GM18861 (cell line): ENCODE measurements around the gene DACT1.

Source experiments
- ATAC-seq: cut with Tn5 transposase; IDR thresholded peaks from one replicate; pipeline ENCODE4 v1.9.1; 2021; ENCODE audit not compliant: unreplicated experiment

The DACT1 gene

DNA sequence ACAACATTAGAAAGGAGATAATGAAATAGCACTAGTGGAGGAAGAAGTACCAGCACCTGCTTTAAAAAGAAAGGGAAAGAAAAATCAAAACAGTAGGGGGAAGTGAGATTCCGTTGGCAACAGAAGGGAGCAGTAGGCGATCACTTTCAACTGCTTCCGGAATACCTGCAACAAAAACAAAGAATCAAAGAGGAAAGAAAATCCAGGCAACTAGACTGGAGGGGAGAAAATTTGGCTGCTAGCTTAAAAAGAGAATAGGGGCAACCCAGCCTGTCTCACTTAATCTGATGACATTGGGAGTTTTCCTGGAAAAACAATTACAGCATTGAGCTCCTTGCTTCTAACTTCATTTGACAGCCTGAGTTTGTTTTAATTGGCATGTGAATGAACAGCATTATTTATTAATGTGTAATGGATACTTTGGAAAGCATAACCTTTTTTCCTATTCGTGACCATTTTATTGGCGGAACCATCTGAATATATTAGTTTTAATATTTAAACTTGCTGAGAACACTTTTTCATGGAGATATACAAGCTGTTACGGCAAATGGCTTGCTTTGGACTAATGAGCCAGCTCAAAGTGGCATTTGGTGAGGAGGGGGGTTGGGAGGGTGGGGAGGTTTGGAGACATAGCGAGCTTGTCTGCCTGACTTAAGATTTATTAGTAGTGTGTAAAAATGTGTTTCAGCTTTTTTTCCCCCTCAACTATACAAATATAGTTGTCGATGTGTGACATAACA is 2.5 kb upstream of the DACT1 start:
- no peak for ATAC-seq

- no peak for ATAC-seq
These were observed 1.6 kb upstream of the DACT1 start for GRCh38 chr14:58636129-58636528.

- no peak for ATAC-seq
These were observed 747 bp upstream of the DACT1 start for GRCh38 chr14:58637040-58637390.

DNA sequence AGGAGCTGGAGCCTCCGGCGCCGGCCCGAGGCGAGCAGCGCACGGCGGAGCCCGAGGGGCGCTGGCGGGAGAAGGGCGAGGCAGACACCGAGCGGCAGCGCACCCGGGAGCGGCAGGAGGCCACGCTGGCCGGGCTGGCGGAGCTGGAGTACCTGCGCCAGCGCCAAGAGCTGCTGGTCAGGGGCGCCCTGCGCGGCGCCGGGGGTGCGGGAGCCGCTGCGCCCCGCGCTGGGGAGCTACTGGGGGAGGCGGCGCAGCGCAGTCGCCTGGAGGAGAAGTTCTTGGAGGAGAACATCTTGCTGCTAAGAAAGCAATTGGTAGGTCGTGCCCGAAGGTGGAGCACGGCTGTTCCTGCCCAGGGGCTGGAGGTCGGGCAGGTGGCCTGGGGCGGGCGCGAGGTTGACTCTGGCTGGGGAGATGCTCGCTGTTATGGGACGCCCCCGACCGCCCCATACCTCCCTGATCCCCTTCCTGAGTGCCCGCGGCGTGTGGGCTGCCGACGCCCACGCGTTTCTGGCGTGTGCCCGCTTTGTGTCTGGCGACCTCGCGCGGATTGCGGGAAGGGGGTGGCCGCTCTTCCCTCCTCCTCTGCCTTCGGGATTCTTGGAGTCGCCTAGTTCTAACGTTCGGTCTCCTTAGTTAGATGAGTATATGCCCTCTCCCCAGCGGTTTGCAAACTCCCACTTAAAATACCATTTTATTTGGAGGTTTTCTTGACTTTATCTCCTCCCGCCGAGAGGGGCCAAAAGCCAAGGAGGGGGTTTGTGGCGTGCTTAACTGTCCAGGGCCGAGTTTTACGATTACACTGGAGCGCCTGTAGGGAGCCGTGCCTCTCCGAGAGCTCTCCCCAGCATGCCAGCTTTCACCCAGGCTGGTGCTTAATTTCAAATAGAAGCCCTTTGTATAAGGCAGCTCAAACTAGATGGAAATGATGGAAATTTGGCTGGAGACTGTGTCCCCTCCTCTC is 752 bp downstream of the DACT1 start:
- peak; percentile 17 for ATAC-seq

- no peak for ATAC-seq
These were observed 1.4 kb downstream of the DACT1 start for GRCh38 chr14:58639198-58639565.

DNA sequence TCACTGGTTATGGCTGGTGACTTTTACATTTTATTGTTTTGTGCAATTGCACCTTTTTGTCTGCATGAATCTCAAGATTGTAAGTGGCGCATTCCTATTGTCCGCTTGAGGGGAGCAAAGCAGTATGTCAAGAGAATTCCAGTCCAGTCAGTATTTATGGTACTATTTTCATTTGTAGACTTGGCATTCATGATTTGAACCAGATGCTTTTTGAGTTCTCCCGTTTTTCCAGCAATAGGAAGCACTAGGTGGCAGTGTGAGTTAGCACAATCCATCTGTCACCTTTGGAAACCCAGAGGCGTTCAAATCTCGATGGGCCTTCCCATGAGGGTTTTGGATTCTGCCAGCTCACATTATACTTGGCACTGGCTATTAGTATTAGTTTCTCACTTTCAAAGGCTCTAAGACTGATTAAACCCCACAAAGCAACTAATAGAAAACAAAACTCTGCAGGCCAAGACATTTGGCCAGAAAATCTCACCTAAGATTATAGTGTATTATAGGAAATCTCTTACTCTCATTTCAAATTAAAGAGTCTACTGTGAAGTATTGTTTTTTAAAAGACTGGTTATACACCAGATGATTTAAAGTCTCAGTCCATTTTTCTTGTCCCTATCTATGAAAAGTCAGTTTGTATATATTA is 2.2 kb downstream of the DACT1 start:
- ATAC-seq: no peak

DNA sequence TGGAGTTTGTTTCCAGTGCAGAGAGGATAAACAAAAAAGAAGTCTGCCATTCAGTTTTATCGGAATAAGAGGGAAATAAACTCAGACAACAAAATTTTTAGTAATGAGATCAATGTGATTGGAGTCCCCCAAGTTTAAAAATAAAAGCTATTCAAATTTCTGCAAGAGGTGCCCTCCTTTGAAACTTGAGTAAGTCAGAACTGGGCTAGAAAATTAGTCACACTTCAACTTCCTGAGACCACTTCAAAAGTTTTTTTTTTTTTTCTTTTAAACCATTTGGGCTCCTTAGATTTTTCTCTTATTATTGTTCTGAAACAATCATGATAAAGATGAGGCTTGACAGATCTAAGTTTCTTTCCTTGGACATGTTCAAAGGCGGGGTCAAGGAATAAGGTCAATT is 3.2 kb downstream of the DACT1 start:
- no peak for ATAC-seq

- no peak for ATAC-seq
These were observed 3.7 kb downstream of the DACT1 start for GRCh38 chr14:58641509-58641908.

- no peak for ATAC-seq
These were observed 5.6 kb downstream of the DACT1 start for GRCh38 chr14:58643366-58643765.

- ATAC-seq: no peak
These were observed 7.9 kb downstream of the DACT1 start for GRCh38 chr14:58645641-58646040.

DNA sequence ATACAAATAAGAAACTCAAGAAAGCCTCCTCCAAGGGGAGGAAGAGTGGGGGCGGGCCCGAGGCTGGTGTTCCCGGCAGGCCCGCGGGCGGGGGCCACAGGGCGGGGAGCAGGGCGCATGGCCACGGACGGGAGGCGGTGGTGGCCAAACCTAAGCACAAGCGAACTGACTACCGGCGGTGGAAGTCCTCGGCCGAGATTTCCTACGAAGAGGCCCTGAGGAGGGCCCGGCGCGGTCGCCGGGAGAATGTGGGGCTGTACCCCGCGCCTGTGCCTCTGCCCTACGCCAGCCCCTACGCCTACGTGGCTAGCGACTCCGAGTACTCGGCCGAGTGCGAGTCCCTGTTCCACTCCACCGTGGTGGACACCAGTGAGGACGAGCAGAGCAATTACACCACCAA is 8.7 kb downstream of the DACT1 start:
- ATAC-seq: no peak

DNA sequence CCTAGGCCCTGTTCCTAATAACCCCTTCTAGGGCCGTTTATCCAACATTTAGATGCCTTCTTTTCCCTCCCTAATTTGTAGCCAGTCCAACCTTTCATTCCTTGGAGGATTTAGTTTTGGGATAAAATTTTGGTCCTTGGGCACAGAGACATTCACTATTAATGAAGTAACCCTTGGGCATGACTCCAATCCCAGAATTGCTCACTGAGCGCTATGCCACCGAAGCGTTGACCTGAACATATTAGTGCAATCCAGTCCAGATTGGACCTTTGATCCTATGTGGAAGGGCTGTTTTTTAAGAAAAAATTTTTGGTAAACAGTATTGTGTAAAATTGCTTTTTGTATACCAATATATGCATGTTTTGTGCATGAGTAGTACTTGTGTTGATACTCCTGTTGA is 10.0 kb downstream of the DACT1 start:
- no peak for ATAC-seq

DNA sequence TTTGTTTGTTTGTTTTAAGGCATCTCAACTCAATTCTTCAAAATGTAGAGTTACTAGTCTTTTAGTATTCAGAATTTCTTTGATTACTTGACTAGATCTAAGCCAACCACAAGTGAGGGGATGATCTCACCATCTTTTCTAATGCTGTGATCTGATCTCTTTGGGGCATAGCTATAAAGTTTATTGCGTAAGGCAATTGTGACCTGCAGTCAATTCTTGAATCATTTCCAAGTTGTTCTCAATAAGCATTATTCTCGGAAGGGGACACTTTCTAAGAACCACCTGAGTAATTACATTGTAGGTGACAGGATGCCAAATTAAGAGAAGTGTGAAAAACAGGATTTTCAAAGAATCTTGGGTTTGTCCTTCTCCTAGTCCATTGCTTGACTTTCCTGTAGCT is 13.1 kb downstream of the DACT1 start:
- no peak for ATAC-seq

GRCh38 chr14:58656671-58657411 is 19.1 kb downstream of the DACT1 start:
- ATAC-seq: no peak

DNA sequence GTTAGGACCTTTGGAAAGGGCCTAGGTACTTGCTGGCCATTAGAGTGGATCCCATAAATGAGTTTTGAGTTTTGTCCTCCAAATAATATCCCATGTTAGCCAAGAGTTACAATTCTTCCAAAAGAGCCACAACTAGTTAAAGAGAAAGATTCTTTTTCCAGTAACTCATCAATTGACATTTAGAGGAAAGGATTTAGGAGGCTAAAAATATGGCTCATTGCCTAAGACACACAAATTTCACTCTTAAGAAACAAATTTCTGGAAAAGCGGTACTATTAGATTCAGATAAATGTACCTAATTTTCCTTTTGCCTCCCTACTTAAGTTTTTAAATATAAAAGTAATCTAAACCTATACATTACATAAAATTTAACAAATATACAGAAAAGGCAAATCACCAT is 21.3 kb downstream of the DACT1 start:
- no peak for ATAC-seq

DNA sequence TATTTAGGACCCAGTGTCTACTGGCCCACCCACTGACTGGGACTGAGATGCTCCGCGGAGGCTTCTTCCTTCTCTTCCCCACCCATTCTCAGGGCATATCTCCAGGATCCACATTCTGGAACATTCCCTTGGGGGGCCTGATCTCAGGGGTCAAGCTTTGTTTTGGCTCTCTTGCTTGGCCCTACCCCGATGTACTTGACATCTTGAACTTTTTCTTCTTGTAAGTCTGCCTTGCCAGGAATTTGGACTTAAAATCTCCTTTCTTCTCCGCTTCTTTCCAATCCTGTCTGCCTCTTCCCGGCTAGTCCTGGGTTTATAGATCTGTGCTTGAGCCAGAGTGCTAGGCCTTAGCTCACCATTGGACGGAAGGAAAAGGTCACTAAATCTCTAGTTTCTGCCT is 22.1 kb downstream of the DACT1 start:
- no peak for ATAC-seq

DNA sequence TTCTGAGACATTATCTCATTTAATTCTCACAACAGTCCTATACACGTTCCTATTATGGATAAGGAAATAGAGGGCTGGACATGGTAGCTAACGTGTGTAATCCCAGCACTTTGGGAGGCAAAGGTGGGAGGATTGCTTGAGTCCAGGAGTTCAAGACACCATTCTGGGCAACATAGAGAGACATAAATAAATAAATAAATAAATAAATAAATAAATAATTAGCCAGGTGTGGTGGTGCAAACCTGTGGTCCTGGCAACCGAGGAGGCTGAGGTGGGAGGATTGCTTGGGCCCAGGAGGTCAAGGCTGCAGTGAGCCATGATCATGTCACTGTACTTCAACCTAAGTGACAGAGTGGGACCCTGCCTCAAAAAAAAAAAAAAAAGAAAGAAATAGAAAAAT is 22.6 kb downstream of the DACT1 start:
- ATAC-seq: no peak

GRCh38 chr14:58662018-58662417 is 24.3 kb downstream of the DACT1 start:
- no peak for ATAC-seq

DNA sequence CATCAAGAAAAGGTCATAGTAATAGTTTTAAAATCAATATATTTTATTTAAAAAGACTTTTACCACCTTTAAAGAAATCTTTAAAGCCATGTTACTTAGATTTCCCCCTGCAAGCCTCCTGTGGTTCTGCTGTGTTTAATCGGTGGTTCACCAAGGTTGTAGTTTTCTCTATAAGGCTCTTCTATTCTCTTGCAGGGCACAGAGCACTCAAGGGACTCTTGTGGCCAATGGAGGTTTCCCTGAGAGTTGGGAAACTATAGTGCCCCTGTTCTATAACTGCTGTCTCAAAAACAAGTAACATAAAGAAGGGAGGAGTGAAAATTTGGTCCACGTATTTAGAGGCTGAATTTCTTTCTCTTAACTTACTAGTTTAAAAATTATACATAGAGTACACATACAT is 25.0 kb downstream of the DACT1 start:
- ATAC-seq: no peak

GRCh38 chr14:58663494-58664111 is 25.8 kb downstream of the DACT1 start:
- ATAC-seq: no peak
